GM12878 (cell line): ENCODE data around the gene WWOX. TPM values are rescaled to one million over a fixed set of nuclear protein-coding genes. Genes with fewer than 3 reads are reported as not detected.

ENCODE experiments used
- BCL3 ChIP-seq: IDR thresholded peaks from 2 replicates; pipeline ENCODE4 v1.6.1; 2011; ENCODE audit warnings: borderline replicate concordance, low read depth, mild to moderate bottlenecking, moderate library complexity, low read length; ENCODE audit not compliant: insufficient read depth, poor library complexity, severe bottlenecking
- BRCA1 ChIP-seq: IDR thresholded peaks from 2 replicates; pipeline ENCODE4 v1.6.1; 2011; ENCODE audit warnings: low read depth, low read length, improper control_type of control experiment
- CREB1 ChIP-seq: IDR thresholded peaks from 2 replicates; pipeline ENCODE4 v1.6.1; 2012; ENCODE audit warnings: low read depth, mild to moderate bottlenecking, inconsistent platforms
- EGR1 ChIP-seq, 2 experiments: IDR thresholded peaks; 1 replicate in 1 of 2; 2 replicates in 1 of 2; pipeline ENCODE4 v1.6.1; 2011 to 2012; ENCODE audit warnings: low read depth in 2 of 2, low read length in 2 of 2, borderline replicate concordance in 1 of 2, mild to moderate bottlenecking in 1 of 2, moderate library complexity in 1 of 2
- FOS ChIP-seq: IDR thresholded peaks from 3 replicates; pipeline ENCODE4 v1.6.1; 2011; ENCODE audit warnings: borderline replicate concordance; ENCODE audit not compliant: insufficient read length; ENCODE audit errors: extremely low read depth
- JUNB ChIP-seq: IDR thresholded peaks from 2 replicates; pipeline ENCODE4 v1.6.1; 2016; ENCODE audit warnings: antibody characterized with exemption, mild to moderate bottlenecking
- KLF5 ChIP-seq: fragments of 450-650 bp; IDR thresholded peaks from 2 replicates; pipeline ENCODE4 v1.6.1; 2014; ENCODE audit warnings: mild to moderate bottlenecking; ENCODE audit not compliant: partially characterized antibody
- MEF2A ChIP-seq: IDR thresholded peaks from 2 replicates; pipeline ENCODE4 v1.6.1; 2011; ENCODE audit warnings: low read depth, mild to moderate bottlenecking, low read length, moderate library complexity; ENCODE audit not compliant: insufficient read depth
- PAX5 ChIP-seq: IDR thresholded peaks from 2 replicates; pipeline ENCODE4 v1.6.1; 2011; ENCODE audit warnings: low read depth, low read length, borderline replicate concordance
- PAX8 ChIP-seq: fragments of 450-650 bp; IDR thresholded peaks from 2 replicates; pipeline ENCODE4 v1.6.1; 2017; ENCODE audit warnings: mild to moderate bottlenecking, moderate library complexity
- POU2F2 ChIP-seq: IDR thresholded peaks from 3 replicates; pipeline ENCODE4 v1.6.1; 2011; ENCODE audit warnings: low read depth, mild to moderate bottlenecking, low read length, borderline replicate concordance
- RB1 ChIP-seq: fragments of 450-650 bp; formaldehyde crosslinking; IDR thresholded peaks from 2 replicates; pipeline ENCODE4 v1.6.1; 2017; ENCODE audit warnings: mild to moderate bottlenecking, borderline replicate concordance
- RBBP5 ChIP-seq: fragments of 200-600 bp; sonication (generic); conservative IDR thresholded peaks from 2 replicates; pipeline ENCODE4 v1.6.1; 2016
- SMAD1 ChIP-seq: fragments of 450-650 bp; IDR thresholded peaks from 2 replicates; pipeline ENCODE4 v1.6.1; 2018; ENCODE audit warnings: mild to moderate bottlenecking, low read depth; ENCODE audit not compliant: partially characterized antibody
- SMARCA5 ChIP-seq: fragments of 450-650 bp; IDR thresholded peaks from 2 replicates; pipeline ENCODE4 v1.6.1; 2017; ENCODE audit warnings: mild to moderate bottlenecking
- TARDBP ChIP-seq: IDR thresholded peaks from 2 replicates; pipeline ENCODE4 v1.6.1; 2016; ENCODE audit warnings: borderline replicate concordance
- ZNF24 ChIP-seq: fragments of 450-650 bp; IDR thresholded peaks from 2 replicates; pipeline ENCODE4 v1.6.1; 2017; ENCODE audit warnings: antibody characterized with exemption, mild to moderate bottlenecking
- ZSCAN29 ChIP-seq: fragments of 450-650 bp; IDR thresholded peaks from 2 replicates; pipeline ENCODE4 v1.6.1; 2017; ENCODE audit warnings: mild to moderate bottlenecking, moderate library complexity
- ZZZ3 ChIP-seq: IDR thresholded peaks from 2 replicates; pipeline ENCODE4 v1.6.1; 2011; ENCODE audit warnings: low read depth; ENCODE audit not compliant: control insufficient read depth, insufficient read length
- polyA plus RNA-seq, 11 experiments: library from polyadenylated mRNA; depleted of rRNA in 4 of 11; unstranded in 6 of 11; stranded (reverse) in 5 of 11; fragments of >200 nt; fragmentation: Nextera tagmentation in 4 of 11; fragmentation: Illumina TruSeq in 1 of 11; extraction: Ambion mirVana in 4 of 11; extraction: Trizol in 1 of 11; gene quantifications; 1 replicate in 1 of 11; 2 replicates in 10 of 11; pipeline versions ENCODE4 v1.2.1 to v1.2.3, GENCODE V29; 2011 to 2016; ENCODE audit warnings: inconsistent platforms in 2 of 11, missing spikeins in 2 of 11, low read depth in 1 of 11
- total RNA-seq, 4 experiments: library from RNA; depleted of rRNA in 3 of 4; stranded (reverse); fragments of >200 nt in 3 of 4; fragmentation: Illumina TruSeq in 1 of 4; extraction: Trizol in 1 of 4; gene quantifications; 2 replicates each; pipeline versions ENCODE4 v1.2.1 to v1.2.3, GENCODE V29; 2013 to 2021
- TF ChIP-seq, protein P1 (sequence below): IDR thresholded peaks from 2 replicates; pipeline ENCODE4 v1.6.1; 2012; ENCODE audit warnings: low read length, inconsistent platforms
- TF ChIP-seq, protein P2 (sequence below): fragments of 450-650 bp; IDR thresholded peaks from 2 replicates; pipeline ENCODE4 v1.6.1; 2017; ENCODE audit warnings: mild to moderate bottlenecking, moderate library complexity
- TF ChIP-seq, protein P3 (sequence below): fragments of 450-650 bp; IDR thresholded peaks from 2 replicates; pipeline ENCODE4 v1.6.1; 2017; ENCODE audit warnings: mild to moderate bottlenecking, low read depth, inconsistent platforms; ENCODE audit not compliant: poor library complexity, severe bottlenecking

The WWOX gene
- total and polyA plus RNA-seq, 10 of the 15 experiments (the other 5 are each of a cell fraction or from before 2014, with no cell fraction given) = 2.8 to 24.4 (median 17.8) TPM

DNA sequence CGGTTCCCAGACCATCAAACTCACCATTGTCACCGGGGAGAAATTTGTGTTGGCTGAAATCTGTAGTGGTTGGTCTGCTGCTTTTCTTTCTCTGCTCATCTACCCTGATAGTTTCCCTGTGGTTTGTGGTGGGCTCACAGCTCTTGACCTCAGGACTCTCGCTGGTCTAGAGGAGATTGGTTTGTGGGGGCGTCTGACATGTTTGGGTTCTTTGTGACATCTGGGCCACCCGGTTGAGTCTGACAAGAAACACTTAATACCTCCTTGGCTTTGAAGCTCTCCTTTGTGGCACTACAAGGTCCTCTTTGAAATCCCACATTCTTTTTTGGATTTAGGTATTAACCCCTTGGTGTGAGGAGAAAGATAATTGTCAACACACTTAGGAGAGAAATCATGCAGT, 662.0 kb downstream of the WWOX start (continued):
- TF ChIP-seq, protein P1, sequence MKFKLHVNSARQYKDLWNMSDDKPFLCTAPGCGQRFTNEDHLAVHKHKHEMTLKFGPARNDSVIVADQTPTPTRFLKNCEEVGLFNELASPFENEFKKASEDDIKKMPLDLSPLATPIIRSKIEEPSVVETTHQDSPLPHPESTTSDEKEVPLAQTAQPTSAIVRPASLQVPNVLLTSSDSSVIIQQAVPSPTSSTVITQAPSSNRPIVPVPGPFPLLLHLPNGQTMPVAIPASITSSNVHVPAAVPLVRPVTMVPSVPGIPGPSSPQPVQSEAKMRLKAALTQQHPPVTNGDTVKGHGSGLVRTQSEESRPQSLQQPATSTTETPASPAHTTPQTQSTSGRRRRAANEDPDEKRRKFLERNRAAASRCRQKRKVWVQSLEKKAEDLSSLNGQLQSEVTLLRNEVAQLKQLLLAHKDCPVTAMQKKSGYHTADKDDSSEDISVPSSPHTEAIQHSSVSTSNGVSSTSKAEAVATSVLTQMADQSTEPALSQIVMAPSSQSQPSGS = peak; percentile 89
- TF ChIP-seq ZNF24 (no peak), SMARCA5 (no peak), RBBP5 (no peak), MEF2A (peak; percentile 85), SMAD1 (no peak), PAX8 (no peak), ZSCAN29 (no peak), EGR1 (IDR thresholded peaks at IDR 0.05; ENCODE audit: borderline replicate concordance in 1 of 2, low read depth in 2 of 2, low read length in 2 of 2) (peak in 1 of 2 experiments; percentile 94; a peak in 2 of 3 replicates), BCL3 (peak; percentile 63), ZZZ3 (no peak), POU2F2 (peak; percentile 88), FOS (no peak), RB1 (no peak), TARDBP (no peak), BRCA1 (no peak), JUNB (peak; percentile 22; the same call in 1 of the 2 replicates), KLF5 (no peak), PAX5 (peak; percentile 98), CREB1 (0 out of 2 replicates have a peak, but pooled peaks have one; percentile 18)
- TF ChIP-seq, protein P2, sequence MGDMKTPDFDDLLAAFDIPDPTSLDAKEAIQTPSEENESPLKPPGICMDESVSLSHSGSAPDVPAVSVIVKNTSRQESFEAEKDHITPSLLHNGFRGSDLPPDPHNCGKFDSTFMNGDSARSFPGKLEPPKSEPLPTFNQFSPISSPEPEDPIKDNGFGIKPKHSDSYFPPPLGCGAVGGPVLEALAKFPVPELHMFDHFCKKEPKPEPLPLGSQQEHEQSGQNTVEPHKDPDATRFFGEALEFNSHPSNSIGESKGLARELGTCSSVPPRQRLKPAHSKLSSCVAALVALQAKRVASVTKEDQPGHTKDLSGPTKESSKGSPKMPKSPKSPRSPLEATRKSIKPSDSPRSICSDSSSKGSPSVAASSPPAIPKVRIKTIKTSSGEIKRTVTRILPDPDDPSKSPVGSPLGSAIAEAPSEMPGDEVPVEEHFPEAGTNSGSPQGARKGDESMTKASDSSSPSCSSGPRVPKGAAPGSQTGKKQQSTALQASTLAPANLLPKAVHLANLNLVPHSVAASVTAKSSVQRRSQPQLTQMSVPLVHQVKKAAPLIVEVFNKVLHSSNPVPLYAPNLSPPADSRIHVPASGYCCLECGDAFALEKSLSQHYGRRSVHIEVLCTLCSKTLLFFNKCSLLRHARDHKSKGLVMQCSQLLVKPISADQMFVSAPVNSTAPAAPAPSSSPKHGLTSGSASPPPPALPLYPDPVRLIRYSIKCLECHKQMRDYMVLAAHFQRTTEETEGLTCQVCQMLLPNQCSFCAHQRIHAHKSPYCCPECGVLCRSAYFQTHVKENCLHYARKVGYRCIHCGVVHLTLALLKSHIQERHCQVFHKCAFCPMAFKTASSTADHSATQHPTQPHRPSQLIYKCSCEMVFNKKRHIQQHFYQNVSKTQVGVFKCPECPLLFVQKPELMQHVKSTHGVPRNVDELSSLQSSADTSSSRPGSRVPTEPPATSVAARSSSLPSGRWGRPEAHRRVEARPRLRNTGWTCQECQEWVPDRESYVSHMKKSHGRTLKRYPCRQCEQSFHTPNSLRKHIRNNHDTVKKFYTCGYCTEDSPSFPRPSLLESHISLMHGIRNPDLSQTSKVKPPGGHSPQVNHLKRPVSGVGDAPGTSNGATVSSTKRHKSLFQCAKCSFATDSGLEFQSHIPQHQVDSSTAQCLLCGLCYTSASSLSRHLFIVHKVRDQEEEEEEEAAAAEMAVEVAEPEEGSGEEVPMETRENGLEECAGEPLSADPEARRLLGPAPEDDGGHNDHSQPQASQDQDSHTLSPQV = no peak
- TF ChIP-seq, protein P3, sequence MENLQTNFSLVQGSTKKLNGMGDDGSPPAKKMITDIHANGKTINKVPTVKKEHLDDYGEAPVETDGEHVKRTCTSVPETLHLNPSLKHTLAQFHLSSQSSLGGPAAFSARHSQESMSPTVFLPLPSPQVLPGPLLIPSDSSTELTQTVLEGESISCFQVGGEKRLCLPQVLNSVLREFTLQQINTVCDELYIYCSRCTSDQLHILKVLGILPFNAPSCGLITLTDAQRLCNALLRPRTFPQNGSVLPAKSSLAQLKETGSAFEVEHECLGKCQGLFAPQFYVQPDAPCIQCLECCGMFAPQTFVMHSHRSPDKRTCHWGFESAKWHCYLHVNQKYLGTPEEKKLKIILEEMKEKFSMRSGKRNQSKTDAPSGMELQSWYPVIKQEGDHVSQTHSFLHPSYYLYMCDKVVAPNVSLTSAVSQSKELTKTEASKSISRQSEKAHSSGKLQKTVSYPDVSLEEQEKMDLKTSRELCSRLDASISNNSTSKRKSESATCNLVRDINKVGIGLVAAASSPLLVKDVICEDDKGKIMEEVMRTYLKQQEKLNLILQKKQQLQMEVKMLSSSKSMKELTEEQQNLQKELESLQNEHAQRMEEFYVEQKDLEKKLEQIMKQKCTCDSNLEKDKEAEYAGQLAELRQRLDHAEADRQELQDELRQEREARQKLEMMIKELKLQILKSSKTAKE = peak; percentile 97
